Stimulated activated CD8-positive, alpha-beta memory T cell treated with anti-CD3 and anti-CD28 coated beads, Interleukin-4, amount 100 ng/mL, for 24 hours (primary cell): ENCODE measurements around the gene TMCO4.
A peak's percentile ranks its signal among the peaks of the same experiment; 100 is the strongest.

Experiments
- DNase-seq: peaks from one replicate; pipeline ENCODE4 v3.0.0-alpha.2; 2020; ENCODE audit warnings: low read depth

TMCO4 gene

GRCh38 chr1:19712928-19713327, 86.8 kb downstream of the TMCO4 start:
- DNase-seq: no peak

- no peak for DNase-seq
These were observed 88.7 kb downstream of the TMCO4 start for GRCh38 chr1:19710825-19711611.

- no peak for DNase-seq
These were observed 90.4 kb downstream of the TMCO4 start for GRCh38 chr1:19709260-19709793.

- no peak for DNase-seq
These were observed 91.1 kb downstream of the TMCO4 start for GRCh38 chr1:19708567-19709110.

GRCh38 chr1:19706136-19706535, 93.6 kb downstream of the TMCO4 start:
- no peak for DNase-seq

- no peak for DNase-seq
These were observed 94.3 kb downstream of the TMCO4 start for GRCh38 chr1:19705464-19705863.

GRCh38 chr1:19704247-19705113, 95.2 kb downstream of the TMCO4 start:
- peak; percentile 41 for DNase-seq

- DNase-seq: no peak
These were observed 96.4 kb downstream of the TMCO4 start for GRCh38 chr1:19703280-19703679.

- DNase-seq: no peak
These were observed 99.5 kb downstream of the TMCO4 start for GRCh38 chr1:19700079-19700777.

GRCh38 chr1:19698181-19698580, 101.5 kb downstream of the TMCO4 start:
- no peak for DNase-seq

- no peak for DNase-seq
These were observed 102.9 kb downstream of the TMCO4 start for GRCh38 chr1:19696820-19697219.

- DNase-seq: no peak
These were observed 103.9 kb downstream of the TMCO4 start for GRCh38 chr1:19695772-19696171.

- no peak for DNase-seq
These were observed 105.4 kb downstream of the TMCO4 start for GRCh38 chr1:19694298-19694697.

GRCh38 chr1:19690342-19690741, 109.4 kb downstream of the TMCO4 start:
- DNase-seq: no peak

- DNase-seq: no peak
These were observed 109.9 kb downstream of the TMCO4 start for GRCh38 chr1:19689856-19690255.

- DNase-seq: no peak
These were observed 110.5 kb downstream of the TMCO4 start for GRCh38 chr1:19689085-19689757.

GRCh38 chr1:19688041-19688842, 111.5 kb downstream of the TMCO4 start:
- no peak for DNase-seq

- DNase-seq: no peak
These were observed 112.3 kb downstream of the TMCO4 start for GRCh38 chr1:19687414-19687813.

GRCh38 chr1:19685994-19686393, 113.7 kb downstream of the TMCO4 start:
- no peak for DNase-seq

GRCh38 chr1:19684677-19685076, 115.0 kb downstream of the TMCO4 start:
- no peak for DNase-seq

- no peak for DNase-seq
These were observed 116.4 kb downstream of the TMCO4 start for GRCh38 chr1:19683351-19683750.
